ENCODE data around the gene TLCD3B. TPM values are rescaled to one million over a fixed set of nuclear protein-coding genes. Genes with fewer than 3 reads are reported as not detected.

TLCD3B gene
- total and polyA plus RNA-seq, 9 of the 15 experiments (the other 6 are each of a cell fraction or from before 2014, with no cell fraction given) = 0.10 to 0.52 (median 0.23) TPM; not detected in 4

GRCh38 chr16:30028438-30029076, 2.5 kb downstream of the TLCD3B start (continued):
- no peak for TF ChIP-seq MAFK (IDR thresholded peaks at IDR 0.05; ENCODE audit: low read length)
- peak; percentile 58 for TF ChIP-seq TFAP4 (CRISPR knock-in tag; IDR thresholded peaks at IDR 0.05; ENCODE audit: borderline replicate concordance)
- TF ChIP-seq ZNF41 (CRISPR knock-in tag; conservative IDR thresholded peaks at IDR 0.05) = no peak
- TF ChIP-seq FOXA3 (CRISPR knock-in tag; conservative IDR thresholded peaks at IDR 0.05 in 1 of 2, IDR thresholded peaks at IDR 0.05 in 1 of 2) = no peak
- TF ChIP-seq SMC3 (conservative IDR thresholded peaks at IDR 0.05; ENCODE audit: insufficient read depth, low read depth, low read length) = no peak
- no peak for TF ChIP-seq HLTF (IDR thresholded peaks at IDR 0.05)
- no peak for TF ChIP-seq ARHGAP35 (IDR thresholded peaks at IDR 0.05; ENCODE audit: partially characterized antibody)
- TF ChIP-seq ZNF766 (CRISPR knock-in tag; conservative IDR thresholded peaks at IDR 0.05) = peak; percentile 54; the same call in 1 of the 2 replicates
- no peak for TF ChIP-seq ZNF740 (CRISPR knock-in tag; IDR thresholded peaks at IDR 0.05)
- TF ChIP-seq ZNF740 (tag; IDR thresholded peaks at IDR 0.05) = no peak
- TF ChIP-seq POU5F1 (IDR thresholded peaks at IDR 0.05; ENCODE audit: borderline replicate concordance, low read depth, low read length, partially characterized antibody) = no peak
- no peak for TF ChIP-seq ZNF609 (CRISPR knock-in tag; IDR thresholded peaks at IDR 0.05; ENCODE audit: borderline replicate concordance)
- peak; percentile 82 for TF ChIP-seq VEZF1 (CRISPR knock-in tag; IDR thresholded peaks at IDR 0.05)
- 0 out of 2 replicates have a peak, but pooled peaks have one; percentile 26 for TF ChIP-seq STAG1 (CRISPR knock-in tag; IDR thresholded peaks at IDR 0.05; ENCODE audit: borderline replicate concordance)
- TF ChIP-seq HOMEZ (CRISPR knock-in tag; IDR thresholded peaks at IDR 0.05) = no peak

Measured in K562 (cell line).